PC-3 (cell line): ENCODE data around the gene CCDC63. TPM values are rescaled to one million over a fixed set of nuclear protein-coding genes. Genes with fewer than 3 reads are reported as not detected.
A peak's percentile ranks its signal among the peaks of the same experiment; 100 is the strongest.

ENCODE experiments used
- ATAC-seq: fragments of 200-7000 bp; cut with Tn5 transposase; 2 replicates; pipeline ENCODE4 v1.9.1; 2020; ENCODE audit warnings: mild to moderate bottlenecking, moderate library complexity
- BruUV-seq: library from RNA; stranded (reverse); fragments of 400-500 nt; replicated peaks from 2 replicates; lab custom pipeline; 2021; lab: Mats Ljungman, UMichigan
- CTCF ChIA-PET: fragments of 300-600 bp; sonication (Branson Sonifier 250); formaldehyde crosslinking; loops from one replicate; lab custom pipeline; 2022; ENCODE audit warnings: antibody characterized with exemption; lab: Charles Lee
- POLR2A ChIA-PET: fragments of 300-600 bp; sonication (Branson Sonifier 250); formaldehyde crosslinking; loops from one replicate; lab custom pipeline; 2022; ENCODE audit warnings: antibody characterized with exemption; ENCODE audit not compliant: unreplicated experiment; lab: Charles Lee
- DNase-seq: peaks from one replicate; pipeline ENCODE4 v3.0.0-alpha.2; 2015
- H2AFZ ChIP-seq: fragments of 300-600 bp; sonication (generic); 2 replicates; pipeline ENCODE4 v1.6.0; 2016; ENCODE audit warnings: antibody characterized with exemption, low read length
- H3F3A ChIP-seq: fragments of 300-600 bp; sonication (generic); one replicate; pipeline ENCODE4 v1.6.0; 2017; ENCODE audit warnings: antibody characterized with exemption, low read length, control low read depth, mild to moderate bottlenecking; ENCODE audit not compliant: unreplicated experiment
- H3K27ac ChIP-seq: fragments of 300-600 bp; sonication (generic); 2 replicates; pipeline ENCODE4 v1.5.1; 2016; ENCODE audit warnings: mild to moderate bottlenecking, low read length
- H3K27me3 ChIP-seq: fragments of 300-600 bp; sonication (generic); 2 replicates; pipeline ENCODE4 v1.6.1; 2016; ENCODE audit warnings: low read length, mixed read lengths
- H3K36me3 ChIP-seq: fragments of 300-600 bp; sonication (generic); 2 replicates; pipeline ENCODE4 v1.6.1; 2016; ENCODE audit warnings: low read depth, mixed run types, low read length, mixed read lengths
- H3K4me1 ChIP-seq: fragments of 300-600 bp; sonication (generic); 2 replicates; pipeline ENCODE4 v1.5.1; 2016; ENCODE audit warnings: low read length; ENCODE audit not compliant: insufficient read depth
- H3K4me2 ChIP-seq: fragments of 300-600 bp; sonication (generic); 2 replicates; pipeline ENCODE4 v1.6.0; 2016; ENCODE audit warnings: low read length
- H3K4me3 ChIP-seq: fragments of 300-600 bp; sonication (generic); 2 replicates; pipeline ENCODE4 v1.5.1; 2016; ENCODE audit warnings: mild to moderate bottlenecking, low read length, mixed read lengths
- H3K79me2 ChIP-seq: fragments of 300-600 bp; sonication (generic); 2 replicates; pipeline ENCODE4 v1.6.1; 2017; ENCODE audit warnings: low read length, mixed read lengths
- H3K9ac ChIP-seq: fragments of 300-600 bp; sonication (generic); 2 replicates; pipeline ENCODE4 v1.6.0; 2016; ENCODE audit warnings: mild to moderate bottlenecking, low read length
- H3K9me2 ChIP-seq: fragments of 300-600 bp; sonication (generic); replicated peaks from 2 replicates; pipeline ENCODE4 v1.6.1; 2016; ENCODE audit warnings: mixed run types, low read length, mixed read lengths
- H3K9me3 ChIP-seq: fragments of 300-600 bp; sonication (generic); 2 replicates; pipeline ENCODE4 v1.6.1; 2016; ENCODE audit warnings: low read length, mixed read lengths
- H4K20me1 ChIP-seq: fragments of 300-600 bp; sonication (generic); 2 replicates; pipeline ENCODE4 v1.6.1; 2016; ENCODE audit warnings: low read length, mixed read lengths
- CTCF ChIP-seq: fragments of 300-600 bp; sonication (generic); conservative IDR thresholded peaks from 2 replicates; pipeline ENCODE4 v1.5.1; 2017; ENCODE audit warnings: antibody characterized with exemption, low read depth, mild to moderate bottlenecking, low read length
- EZH2 ChIP-seq: fragments of 300-600 bp; sonication (generic); IDR thresholded peaks from one replicate; pipeline ENCODE4 v1.6.1; 2017; ENCODE audit warnings: antibody characterized with exemption, mild to moderate bottlenecking, low read length; ENCODE audit not compliant: unreplicated experiment
- EZH2phosphoT487 ChIP-seq: fragments of 300-600 bp; sonication (generic); IDR thresholded peaks from 2 replicates; pipeline ENCODE4 v1.6.1; 2018; ENCODE audit warnings: mild to moderate bottlenecking, antibody characterized with exemption, low read length, borderline replicate concordance
- intact Hi-C: fragments of 100-400 bp; cut with micrococcal nuclease; formaldehyde crosslinking; loops from 2 replicates; pipeline ENCODE4 v1.9.0; 2023
- total RNA-seq: library from RNA; depleted of rRNA; stranded (reverse); fragments of >200 nt; gene quantifications from 2 replicates; pipeline ENCODE4 v1.2.3, GENCODE V29; 2014

Gene CCDC63
- total RNA-seq, 1 experiment from 2014 or later = not detected

GRCh38 chr12:110825530-110825929 lies 21.3 kb upstream of the CCDC63 start:
- H3K4me3 ChIP-seq = no peak overlapping the region
- ATAC-seq = no peak
- intact Hi-C loops = loop anchor here (5.0 kb wide), 2 partner anchors 62 to 213 kb away; partner anchors contain the start of gene TCTN1
- no peak overlapping the region for H3K9ac ChIP-seq
- H3K36me3 ChIP-seq = no peaks in the 10 kb centered on the region; the same call in 1 of the 2 replicates
- H3F3A ChIP-seq = no peaks in the 10 kb centered on the region
- TF ChIP-seq EZH2 (no peak), CTCF (no peak), EZH2phosphoT487 (no peak)
- H3K9me2 ChIP-seq = no peaks in the 10 kb centered on the region
- ChIA-PET POLR2A (no interaction called here), CTCF (interaction anchor here (1.0 kb wide), 1 partner anchor 121 kb away, joined by 3 read pairs; no protein-coding TSS in a partner anchor)
- H3K79me2 ChIP-seq = no peaks in the 10 kb centered on the region
- no peaks in the 10 kb centered on the region for H3K27me3 ChIP-seq
- H3K27ac ChIP-seq = no peak overlapping the region
- no peak overlapping the region for H2AFZ ChIP-seq
- BruUV-seq = no TSS peak
- no peaks in the 10 kb centered on the region for H4K20me1 ChIP-seq
- H3K9me3 ChIP-seq = no peaks in the 10 kb centered on the region
- no peak overlapping the region for H3K4me2 ChIP-seq
- DNase-seq = no peak
- no peaks in the 10 kb centered on the region for H3K4me1 ChIP-seq

- Histone ChIP-seq H3K9me2 (no peaks in the 10 kb centered on the region), H3K4me1 (no peaks in the 10 kb centered on the region), H3K27me3 (no peaks in the 10 kb centered on the region), H2AFZ (peak overlapping the region; percentile 79), H4K20me1 (no peaks in the 10 kb centered on the region), H3K4me3 (no peak overlapping the region), H3K9ac (no peak overlapping the region), H3K36me3 (no peaks in the 10 kb centered on the region; the same call in 1 of the 2 replicates), H3K9me3 (no peaks in the 10 kb centered on the region), H3K4me2 (peak overlapping the region; percentile 47), H3K27ac (no peak overlapping the region), H3F3A (no peaks in the 10 kb centered on the region), H3K79me2 (no peaks in the 10 kb centered on the region)
- CTCF ChIA-PET = interaction anchor here (1.2 to 1.4 kb wide), 2 partner anchors 61 to 122 kb away, joined by 3 to 10 read pairs; no protein-coding TSS in a partner anchor
- ATAC-seq = peak; percentile 98
- intact Hi-C loops = loop anchor here (1.0 to 5.0 kb wide), 5 partner anchors 61 to 376 kb away; partner anchors contain the start of genes ARPC3 and TCTN1
- no TSS peak for BruUV-seq
- no peak for TF ChIP-seq EZH2
- no peak for TF ChIP-seq EZH2phosphoT487
- TF ChIP-seq CTCF = peak; percentile 97
- DNase-seq = peak; percentile 94
- POLR2A ChIA-PET = no interaction called here
Measured at GRCh38 chr12:110826592-110827200, 20.1 kb upstream of the CCDC63 start.

- no peaks in the 10 kb centered on the region for H3K9me2 ChIP-seq
- ATAC-seq = no peak
- no peaks in the 10 kb centered on the region for H3K9me3 ChIP-seq
- no peaks in the 10 kb centered on the region for H3K79me2 ChIP-seq
- H3K27me3 ChIP-seq = no peaks in the 10 kb centered on the region
- intact Hi-C loops = loop anchor here (5.0 kb wide), 2 partner anchors 58 to 217 kb away; partner anchors contain the start of gene TCTN1
- H3K27ac ChIP-seq = no peak overlapping the region
- ChIA-PET CTCF (no interaction called here), POLR2A (interaction anchor here (0.7 kb wide), 1 partner anchor 61 kb away, joined by 3 read pairs; no protein-coding TSS in a partner anchor)
- TF ChIP-seq EZH2 = no peak
- no peak for TF ChIP-seq CTCF
- no peak for TF ChIP-seq EZH2phosphoT487
- H3F3A ChIP-seq = no peaks in the 10 kb centered on the region
- no peaks in the 10 kb centered on the region; the same call in 1 of the 2 replicates for H3K36me3 ChIP-seq
- H4K20me1 ChIP-seq = no peaks in the 10 kb centered on the region
- no peak overlapping the region for H2AFZ ChIP-seq
- BruUV-seq = no TSS peak
- H3K9ac ChIP-seq = no peak overlapping the region
- no peak overlapping the region for H3K4me3 ChIP-seq
- no peak for DNase-seq
- H3K4me1 ChIP-seq = no peaks in the 10 kb centered on the region
- H3K4me2 ChIP-seq = no peak overlapping the region
Measured at GRCh38 chr12:110829308-110829707, 17.5 kb upstream of the CCDC63 start.
